ENCODE data around the gene SPAG9. TPM values are rescaled to one million over a fixed set of nuclear protein-coding genes. Genes with fewer than 3 reads are reported as not detected.
"Not testable (repeated sequence)": the region's sequence is repeated elsewhere in the genome, so short reads cannot be mapped to it uniquely, and the experiment has no call there.

The SPAG9 gene
- total RNA-seq, 1 experiment from 2014 or later: 77.6 TPM

DNA sequence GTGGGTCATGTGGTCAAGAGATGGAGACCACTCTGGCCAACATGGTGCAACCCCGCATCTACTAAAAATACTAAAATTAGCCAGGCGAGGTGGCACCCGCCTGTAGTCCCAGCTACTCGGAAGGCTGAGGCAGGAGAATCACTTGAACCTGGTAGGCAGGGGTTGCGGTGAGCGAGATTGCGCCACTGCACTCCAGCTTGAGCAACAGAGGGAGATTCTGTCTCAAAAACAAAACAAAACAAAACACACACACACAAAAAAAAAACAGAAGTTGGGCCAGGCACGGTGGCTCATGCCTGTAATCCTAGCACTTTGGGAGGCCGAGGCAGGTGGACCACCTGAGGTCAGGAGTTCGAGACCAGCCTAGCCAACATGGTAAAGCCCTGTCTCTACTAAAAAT, 31.8 kb downstream of the SPAG9 start:
- H3K4me3 ChIP-seq (replicated peaks in 1 of 2; ENCODE audit: low read depth in 1 of 2, low read length in 2 of 2); H3K27me3 ChIP-seq (ENCODE audit: insufficient read depth, low read length); BruUV-seq (replicated peaks); H3K9me3 ChIP-seq (ENCODE audit: control insufficient read depth in 1 of 2, insufficient read depth in 1 of 2, low read depth in 1 of 2, low read length in 2 of 2); H3K9ac ChIP-seq (ENCODE audit: low read length); POLR2A ChIA-PET; ATAC-seq; H3K4me2 ChIP-seq (ENCODE audit: low read length); DNase-seq (ENCODE audit: low read depth, low spot score); CTCF ChIA-PET; H3K36me3 ChIP-seq (ENCODE audit: control insufficient read depth in 1 of 2, insufficient read depth in 2 of 2, low read length in 2 of 2); intact Hi-C loops (cut with micrococcal nuclease); H3K27ac ChIP-seq (ENCODE audit: low read depth, low read length); RAD21 ChIA-PET (ENCODE audit: low non-redundant PET in 1 of 2, low total read pairs in 2 of 2, uncharacterized antibody in 2 of 2, unreplicated experiment in 2 of 2); H3K9me2 ChIP-seq (ENCODE audit: insufficient read depth); H2AFZ ChIP-seq (ENCODE audit: low read depth, low read length, poor library complexity, severe bottlenecking): not testable (repeated sequence)
- peaks cover 14% of the 10 kb centered on the region for H4K20me1 ChIP-seq (ENCODE audit: insufficient read depth)
- H3K79me2 ChIP-seq (ENCODE audit: insufficient read depth, low read length): peaks cover 96% of the 10 kb centered on the region
- H3K4me1 ChIP-seq (ENCODE audit: control insufficient read depth in 1 of 2, insufficient read depth in 2 of 2, low read length in 2 of 2): peaks cover 2 to 19% of the 10 kb centered on the region in 2 experiments; a peak in 2 of 4 replicates

DNA sequence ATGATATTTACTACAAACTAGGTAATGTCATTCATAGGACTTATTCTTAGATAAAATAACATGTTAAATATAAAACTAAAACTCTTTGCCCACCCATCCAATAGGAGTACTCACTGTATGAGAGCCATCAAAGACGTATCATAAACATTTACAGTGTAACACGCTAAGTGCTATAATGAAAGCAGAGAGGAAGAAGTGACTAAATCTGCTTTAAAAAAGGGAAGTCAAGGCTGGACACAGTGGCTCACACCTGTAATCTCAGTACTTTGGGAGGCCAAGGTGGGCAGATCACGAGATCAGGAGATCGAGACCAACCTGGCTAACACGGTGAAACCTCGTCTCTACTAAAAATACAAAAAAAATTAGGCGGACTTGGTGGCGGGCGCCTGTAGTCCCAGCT, 32.4 kb downstream of the SPAG9 start:
- Histone ChIP-seq H2AFZ (ENCODE audit: low read depth, low read length, poor library complexity, severe bottlenecking) (no peak overlapping the region), H3K27ac (ENCODE audit: low read depth, low read length) (no peak overlapping the region), H3K36me3 (ENCODE audit: control insufficient read depth in 1 of 2, insufficient read depth in 2 of 2, low read length in 2 of 2) (no peaks in the 10 kb centered on the region), H3K79me2 (ENCODE audit: insufficient read depth, low read length) (peaks cover 95% of the 10 kb centered on the region), H3K9me2 (ENCODE audit: insufficient read depth) (no peaks in the 10 kb centered on the region), H3K4me1 (ENCODE audit: control insufficient read depth in 1 of 2, insufficient read depth in 2 of 2, low read length in 2 of 2) (peaks cover 2 to 19% of the 10 kb centered on the region in 2 experiments; a peak in 2 of 4 replicates), H3K4me2 (ENCODE audit: low read length) (no peak overlapping the region), H3K9ac (ENCODE audit: low read length) (no peak overlapping the region), H3K4me3 (replicated peaks in 1 of 2; ENCODE audit: low read depth in 1 of 2, low read length in 2 of 2) (no peak overlapping the region), H3K27me3 (ENCODE audit: insufficient read depth, low read length) (no peaks in the 10 kb centered on the region), H3K9me3 (ENCODE audit: control insufficient read depth in 1 of 2, insufficient read depth in 1 of 2, low read depth in 1 of 2, low read length in 2 of 2) (no peaks in the 10 kb centered on the region), H4K20me1 (ENCODE audit: insufficient read depth) (peaks cover 12% of the 10 kb centered on the region)
- DNase-seq (ENCODE audit: low read depth, low spot score): no peak
- ChIA-PET POLR2A (no interaction called here), RAD21 (ENCODE audit: low non-redundant PET in 1 of 2, low total read pairs in 2 of 2, uncharacterized antibody in 2 of 2, unreplicated experiment in 2 of 2) (no interaction called here), CTCF (no interaction called here)
- intact Hi-C loops (cut with micrococcal nuclease): no loop called here
- no peak for ATAC-seq
- no TSS peak for BruUV-seq (replicated peaks)
- TF ChIP-seq TCF7L2 (IDR thresholded peaks at IDR 0.05; ENCODE audit: borderline replicate concordance, extremely low read depth, insufficient read depth, insufficient read length) (no peak), ZFX (IDR thresholded peaks at IDR 0.05) (no peak), POLR2A (IDR thresholded peaks at IDR 0.05; ENCODE audit: borderline replicate concordance, extremely low read depth, insufficient read depth, insufficient read length) (no peak), FOSL1 (IDR thresholded peaks at IDR 0.05; ENCODE audit: low read depth) (no peak), SIN3A (IDR thresholded peaks at IDR 0.05; ENCODE audit: low read depth) (no peak), RAD21 (IDR thresholded peaks at IDR 0.05; ENCODE audit: low read depth) (no peak), ELF1 (IDR thresholded peaks at IDR 0.05; ENCODE audit: borderline replicate concordance, low read depth) (no peak), CEBPB (IDR thresholded peaks at IDR 0.05; ENCODE audit: low read depth) (no peak), EGR1 (IDR thresholded peaks at IDR 0.05; ENCODE audit: low read depth) (no peak), JUND (IDR thresholded peaks at IDR 0.05) (no peak), EZH2phosphoT487 (IDR thresholded peaks at IDR 0.05; ENCODE audit: borderline replicate concordance) (no peak)
- TF ChIP-seq, protein P1, sequence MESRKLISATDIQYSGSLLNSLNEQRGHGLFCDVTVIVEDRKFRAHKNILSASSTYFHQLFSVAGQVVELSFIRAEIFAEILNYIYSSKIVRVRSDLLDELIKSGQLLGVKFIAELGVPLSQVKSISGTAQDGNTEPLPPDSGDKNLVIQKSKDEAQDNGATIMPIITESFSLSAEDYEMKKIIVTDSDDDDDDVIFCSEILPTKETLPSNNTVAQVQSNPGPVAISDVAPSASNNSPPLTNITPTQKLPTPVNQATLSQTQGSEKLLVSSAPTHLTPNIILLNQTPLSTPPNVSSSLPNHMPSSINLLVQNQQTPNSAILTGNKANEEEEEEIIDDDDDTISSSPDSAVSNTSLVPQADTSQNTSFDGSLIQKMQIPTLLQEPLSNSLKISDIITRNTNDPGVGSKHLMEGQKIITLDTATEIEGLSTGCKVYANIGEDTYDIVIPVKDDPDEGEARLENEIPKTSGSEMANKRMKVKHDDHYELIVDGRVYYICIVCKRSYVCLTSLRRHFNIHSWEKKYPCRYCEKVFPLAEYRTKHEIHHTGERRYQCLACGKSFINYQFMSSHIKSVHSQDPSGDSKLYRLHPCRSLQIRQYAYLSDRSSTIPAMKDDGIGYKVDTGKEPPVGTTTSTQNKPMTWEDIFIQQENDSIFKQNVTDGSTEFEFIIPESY (IDR thresholded peaks at IDR 0.05; ENCODE audit: extremely low read depth, insufficient replicate concordance, low read length): no peak
- TF ChIP-seq, protein P2, sequence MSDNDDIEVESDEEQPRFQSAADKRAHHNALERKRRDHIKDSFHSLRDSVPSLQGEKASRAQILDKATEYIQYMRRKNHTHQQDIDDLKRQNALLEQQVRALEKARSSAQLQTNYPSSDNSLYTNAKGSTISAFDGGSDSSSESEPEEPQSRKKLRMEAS (IDR thresholded peaks at IDR 0.05): no peak
- TF ChIP-seq, protein P3, sequence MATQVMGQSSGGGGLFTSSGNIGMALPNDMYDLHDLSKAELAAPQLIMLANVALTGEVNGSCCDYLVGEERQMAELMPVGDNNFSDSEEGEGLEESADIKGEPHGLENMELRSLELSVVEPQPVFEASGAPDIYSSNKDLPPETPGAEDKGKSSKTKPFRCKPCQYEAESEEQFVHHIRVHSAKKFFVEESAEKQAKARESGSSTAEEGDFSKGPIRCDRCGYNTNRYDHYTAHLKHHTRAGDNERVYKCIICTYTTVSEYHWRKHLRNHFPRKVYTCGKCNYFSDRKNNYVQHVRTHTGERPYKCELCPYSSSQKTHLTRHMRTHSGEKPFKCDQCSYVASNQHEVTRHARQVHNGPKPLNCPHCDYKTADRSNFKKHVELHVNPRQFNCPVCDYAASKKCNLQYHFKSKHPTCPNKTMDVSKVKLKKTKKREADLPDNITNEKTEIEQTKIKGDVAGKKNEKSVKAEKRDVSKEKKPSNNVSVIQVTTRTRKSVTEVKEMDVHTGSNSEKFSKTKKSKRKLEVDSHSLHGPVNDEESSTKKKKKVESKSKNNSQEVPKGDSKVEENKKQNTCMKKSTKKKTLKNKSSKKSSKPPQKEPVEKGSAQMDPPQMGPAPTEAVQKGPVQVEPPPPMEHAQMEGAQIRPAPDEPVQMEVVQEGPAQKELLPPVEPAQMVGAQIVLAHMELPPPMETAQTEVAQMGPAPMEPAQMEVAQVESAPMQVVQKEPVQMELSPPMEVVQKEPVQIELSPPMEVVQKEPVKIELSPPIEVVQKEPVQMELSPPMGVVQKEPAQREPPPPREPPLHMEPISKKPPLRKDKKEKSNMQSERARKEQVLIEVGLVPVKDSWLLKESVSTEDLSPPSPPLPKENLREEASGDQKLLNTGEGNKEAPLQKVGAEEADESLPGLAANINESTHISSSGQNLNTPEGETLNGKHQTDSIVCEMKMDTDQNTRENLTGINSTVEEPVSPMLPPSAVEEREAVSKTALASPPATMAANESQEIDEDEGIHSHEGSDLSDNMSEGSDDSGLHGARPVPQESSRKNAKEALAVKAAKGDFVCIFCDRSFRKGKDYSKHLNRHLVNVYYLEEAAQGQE (IDR thresholded peaks at IDR 0.05; ENCODE audit: low read depth): no peak
- TF ChIP-seq, protein P4, sequence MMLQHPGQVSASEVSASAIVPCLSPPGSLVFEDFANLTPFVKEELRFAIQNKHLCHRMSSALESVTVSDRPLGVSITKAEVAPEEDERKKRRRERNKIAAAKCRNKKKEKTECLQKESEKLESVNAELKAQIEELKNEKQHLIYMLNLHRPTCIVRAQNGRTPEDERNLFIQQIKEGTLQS (IDR thresholded peaks at IDR 0.05): no peak
